Stomach (tissue), 9 donors: ENCODE measurements around the gene PFKFB3. TPM values are rescaled to one million over a fixed set of nuclear protein-coding genes. Genes with fewer than 3 reads are reported as not detected.
A peak's percentile ranks its signal among the peaks of the same experiment; 100 is the strongest.

ENCODE experiments used
- DNase-seq, 2 donors: peaks; one replicate each; pipeline versions ENCODE4 v3.0.0 to v3.0.0-alpha.2; 2013 to 2019
- H3K27ac ChIP-seq, 5 donors: fragments of 200-600 bp in 4 of 5; sonication (generic) in 4 of 5; one replicate each; pipeline ENCODE4 v1.5.1; 2013 to 2019; ENCODE audit warnings: mild to moderate bottlenecking in 1 of 5, moderate library complexity in 1 of 5
- H3K27me3 ChIP-seq, 3 donors: fragments of 200-600 bp; sonication (generic); one replicate each; pipeline ENCODE4 v1.5.1; 2017 to 2019; ENCODE audit warnings: mixed run types in 1 of 3
- H3K36me3 ChIP-seq, 4 donors: fragments of 200-600 bp; sonication (generic); 1 replicate in 3 of 4; 2 replicates in 1 of 4; pipeline ENCODE4 v1.5.1; 2016 to 2019
- H3K4me1 ChIP-seq, 4 donors: fragments of 200-600 bp; sonication (generic); one replicate each; pipeline ENCODE4 v1.5.1; 2016 to 2019
- H3K4me3 ChIP-seq, 4 donors: fragments of 200-600 bp; sonication (generic) in 3 of 4; one replicate each; pipeline ENCODE4 v1.5.1; 2016 to 2019; ENCODE audit warnings: mild to moderate bottlenecking in 1 of 4
- H3K9me3 ChIP-seq, 4 donors: fragments of 200-600 bp; sonication (generic); one replicate each; pipeline ENCODE4 v1.5.1; 2016 to 2019
- CTCF ChIP-seq, 7 experiments: fragments of 450-650 bp in 4 of 7; fragments of 200-600 bp in 3 of 7; sonication (generic) in 3 of 7; IDR thresholded peaks; one replicate each; pipeline ENCODE4 v1.5.1; 2016 to 2019; ENCODE audit warnings: antibody characterized with exemption in 7 of 7, control low read depth in 2 of 7, mild to moderate bottlenecking in 1 of 7
- EP300 ChIP-seq: sonication (generic); formaldehyde crosslinking; IDR thresholded peaks from one replicate; pipeline ENCODE4 v1.6.1; 2017; ENCODE audit warnings: antibody characterized with exemption
- POLR2A ChIP-seq, 4 donors: fragments of 450-650 bp; IDR thresholded peaks; one replicate each; pipeline ENCODE4 v1.6.1; 2016; ENCODE audit warnings: antibody characterized with exemption in 4 of 4, control low read depth in 2 of 4, mild to moderate bottlenecking in 1 of 4, moderate library complexity in 1 of 4
- POLR2AphosphoS5 ChIP-seq, 3 donors: sonication (generic); formaldehyde crosslinking; IDR thresholded peaks; one replicate each; pipeline ENCODE4 v1.6.1; 2016; ENCODE audit warnings: antibody characterized with exemption in 3 of 3
- WGBS, 5 donors: extraction: QIAGEN DNeasy Blood & Tissue Kit in 3 of 5; methylation state at CpG; one replicate each; pipeline versions ENCODE4 v1.1.5 to v1.1.7; 2013 to 2018; 5-methylcytosine and 5-hydroxymethylcytosine counted together
- intact Hi-C: fragments of 100-400 bp; cut with DNase I; formaldehyde crosslinking; loops from one replicate; pipeline ENCODE4 v1.15.1; 2023; ENCODE audit warnings: low total_unique reads
- polyA plus RNA-seq, 3 donors: library from polyadenylated mRNA; stranded (reverse); fragments of 200-250 nt; gene quantifications; one replicate each; pipeline ENCODE4 v1.2.3, GENCODE V29; 2013
- total RNA-seq, 5 donors: library from RNA; depleted of rRNA; stranded (reverse); fragments of >200 nt; gene quantifications; one replicate each; pipeline versions ENCODE4 v1.1.0 to v1.2.3, GENCODE V29; 2014 to 2016
- donor health status: healthy with polysubstance abuse.
- donor health status: Bipolar disorder and iron deficiency.
- donor health status: healthy.

The PFKFB3 gene
- total and polyA plus RNA-seq, 8 donors = 17.7 to 199 (median 38.0) TPM

GRCh38 chr10:6200440-6200733 lies 2.3 kb upstream of the PFKFB3 start:
- H3K27ac ChIP-seq = peak overlapping the region in 4 of 5 donors; percentile 97 to 99 (median 98)
- no peaks in the 10 kb centered on the region for H3K27me3 ChIP-seq
- intact Hi-C loops = loop anchor here (10.0 kb wide), 1 partner anchor 194 kb away; no protein-coding TSS in a partner anchor
- no peak for TF ChIP-seq POLR2AphosphoS5 (IDR thresholded peaks at IDR 0.05)
- TF ChIP-seq CTCF (IDR thresholded peaks at IDR 0.05) = no peak
- no peak for TF ChIP-seq POLR2A (IDR thresholded peaks at IDR 0.05)
- TF ChIP-seq EP300 = no peak
- H3K36me3 ChIP-seq = no peaks in the 10 kb centered on the region
- 12 to 23% (median 15%) methylated on average over 4 to 6 of the region's 6 CpGs for WGBS, 5 donors
- DNase-seq = no peak
- no peaks in the 10 kb centered on the region for H3K9me3 ChIP-seq
- peaks cover 19 to 85% (median 72%) of the 10 kb centered on the region in 4 donors for H3K4me1 ChIP-seq
- H3K4me3 ChIP-seq = peak overlapping the region; percentile 77 to 88 (median 81)

- peak in 1 of 2 donors; percentile 78 for DNase-seq
- peak overlapping the region; percentile 77 to 88 (median 81) for H3K4me3 ChIP-seq
Observed at GRCh38 chr10:6200734-6201515, 1.8 kb upstream of the PFKFB3 start.

GRCh38 chr10:6201516-6201975 lies 1.2 kb upstream of the PFKFB3 start:
- no peaks in the 10 kb centered on the region for H3K9me3 ChIP-seq
- DNase-seq = peak; percentile 84 to 93
- H3K4me3 ChIP-seq = peak overlapping the region; percentile 77 to 88 (median 81)
- H3K27ac ChIP-seq = peak overlapping the region; percentile 22 to 99 (median 97)
- no peaks in the 10 kb centered on the region for H3K27me3 ChIP-seq
- peaks cover 17 to 75% (median 63%) of the 10 kb centered on the region in 4 donors for H3K4me1 ChIP-seq
- no peak for TF ChIP-seq EP300
- TF ChIP-seq POLR2AphosphoS5 (IDR thresholded peaks at IDR 0.05) = peak in 2 of 3 donors; percentile 52 to 57
- TF ChIP-seq CTCF (IDR thresholded peaks at IDR 0.05) = no peak
- no peaks in the 10 kb centered on the region for H3K36me3 ChIP-seq
- WGBS, 5 donors = 0% methylated on average over 10 to 50 of the region's 50 CpGs
- intact Hi-C loops = loop anchor here (10.0 kb wide), 1 partner anchor 193 kb away; no protein-coding TSS in a partner anchor

More at GRCh38 chr10:6200734-6201515, 1.8 kb upstream of the PFKFB3 start:
- 0 to 1% (median 0%) methylated on average over 32 to 59 of the region's 59 CpGs for WGBS, 5 donors
- TF ChIP-seq EP300 (no peak), POLR2A (IDR thresholded peaks at IDR 0.05) (no peak), POLR2AphosphoS5 (IDR thresholded peaks at IDR 0.05) (peak in 1 of 3 donors; percentile 16)
- H3K27me3 ChIP-seq = no peaks in the 10 kb centered on the region
- H3K27ac ChIP-seq = peak overlapping the region; percentile 80 to 99 (median 97)
- H3K36me3 ChIP-seq = no peaks in the 10 kb centered on the region
- no peaks in the 10 kb centered on the region for H3K9me3 ChIP-seq
- intact Hi-C loops = loop anchor here (10.0 kb wide), 1 partner anchor 194 kb away; no protein-coding TSS in a partner anchor
- peaks cover 17 to 81% (median 68%) of the 10 kb centered on the region in 4 donors for H3K4me1 ChIP-seq

GRCh38 chr10:6202098-6202683 lies 541 bp upstream of the PFKFB3 start:
- no peaks in the 10 kb centered on the region for H3K36me3 ChIP-seq
- peak overlapping the region in 4 of 5 donors; percentile 97 to 99 (median 98) for H3K27ac ChIP-seq
- DNase-seq = no peak
- intact Hi-C loops = loop anchor here (10.0 kb wide), 1 partner anchor 193 kb away; no protein-coding TSS in a partner anchor
- no peaks in the 10 kb centered on the region for H3K9me3 ChIP-seq
- WGBS, 5 donors = 0 to 1% (median 1%) methylated on average over 21 to 29 of the region's 29 CpGs
- H3K27me3 ChIP-seq = no peaks in the 10 kb centered on the region
- peaks cover 17 to 72% (median 57%) of the 10 kb centered on the region in 4 donors for H3K4me1 ChIP-seq
- peak overlapping the region; percentile 77 to 88 (median 81) for H3K4me3 ChIP-seq
- no peak for TF ChIP-seq POLR2AphosphoS5 (IDR thresholded peaks at IDR 0.05)
- TF ChIP-seq CTCF (IDR thresholded peaks at IDR 0.05) = no peak
- no peak for TF ChIP-seq EP300
- no peak for TF ChIP-seq POLR2A (IDR thresholded peaks at IDR 0.05)
